Measurements from ENCODE around the gene SMIM31. TPM values are rescaled to one million over a fixed set of nuclear protein-coding genes. Genes with fewer than 3 reads are reported as not detected.

SMIM31 gene
- total RNA-seq, 1 experiment from 2014 or later, result not detected

DNA sequence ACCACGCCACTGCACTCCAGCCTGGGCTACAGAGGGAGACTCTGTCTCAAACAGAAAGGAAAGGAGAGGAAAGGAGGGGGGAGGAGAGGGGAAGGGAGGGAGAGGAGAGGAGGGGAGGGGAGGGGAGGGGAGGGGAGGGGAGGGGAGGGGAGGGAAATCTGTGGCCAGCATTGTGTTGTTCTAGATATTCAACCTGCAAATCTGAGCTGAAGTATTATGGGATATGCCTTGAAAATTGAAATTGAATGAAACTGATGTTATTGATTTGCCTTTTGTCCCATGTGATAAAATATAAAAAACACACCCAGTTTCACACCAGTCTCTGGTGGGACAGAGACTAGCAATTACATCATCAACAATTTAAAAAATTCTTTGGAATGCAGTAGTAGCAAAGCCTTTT is 1.5 kb downstream of the SMIM31 start:
- no peak for DNase-seq
- H3K27me3 Mint-ChIP-seq (ENCODE audit: low read depth), result no peaks in the 10 kb centered on the region
- Histone ChIP-seq H3K18ac (ENCODE audit: insufficient read length, low read depth, low read length) (no peak overlapping the region), H4K8ac (replicated peaks; ENCODE audit: insufficient read length, low read depth, low read length) (no peak overlapping the region), H3K14ac (ENCODE audit: insufficient read depth, low read length) (no peak overlapping the region), H2BK120ac (ENCODE audit: low read depth, low read length, poor library complexity, severe bottlenecking) (no peak overlapping the region), H2BK5ac (ENCODE audit: insufficient read length, low read length) (no peak overlapping the region), H3K9me3 (ENCODE audit: control insufficient read depth, low read depth, low read length) (no peaks in the 10 kb centered on the region), H2BK20ac (ENCODE audit: low read depth, low read length, poor library complexity, severe bottlenecking) (no peak overlapping the region), H3K4ac (ENCODE audit: low read depth, low read length) (no peak overlapping the region), H2BK12ac (ENCODE audit: insufficient read length, low read depth, low read length) (no peak overlapping the region), H3K23me2 (ENCODE audit: insufficient read length, low read depth, low read length, poor library complexity, severe bottlenecking) (no peaks in the 10 kb centered on the region), H2AK5ac (ENCODE audit: insufficient read length, low read length) (no peak overlapping the region), H4K20me1 (ENCODE audit: control insufficient read depth, insufficient read depth, insufficient read length) (no peaks in the 10 kb centered on the region), H3K27ac (ENCODE audit: insufficient read length, low read depth, low read length) (no peak overlapping the region), H4K91ac (ENCODE audit: insufficient read length, low read depth, low read length) (no peak overlapping the region), H3K4me2 (ENCODE audit: insufficient read depth, insufficient read length, low read length) (no peak overlapping the region), H3K4me1 (ENCODE audit: insufficient read depth, low read length) (no peaks in the 10 kb centered on the region), H4K5ac (ENCODE audit: insufficient read length, low read depth, low read length) (no peak overlapping the region), H3T11ph (ENCODE audit: low read length) (no peak overlapping the region), H3K79me2 (ENCODE audit: insufficient read depth, low read length) (no peaks in the 10 kb centered on the region), H3K27me3 (ENCODE audit: insufficient read depth, low read length) (no peaks in the 10 kb centered on the region), H2AFZ (ENCODE audit: low read length) (no peak overlapping the region), H3K56ac (ENCODE audit: insufficient read length, low read depth, low read length) (no peak overlapping the region), H3K23ac (ENCODE audit: insufficient read length, low read depth, low read length) (no peak overlapping the region), H3K79me1 (ENCODE audit: insufficient read depth, low read depth, low read length, poor library complexity, severe bottlenecking) (no peaks in the 10 kb centered on the region), H3K9ac (ENCODE audit: extremely low read depth, insufficient read length, low read length) (no peak overlapping the region), H2BK15ac (ENCODE audit: low read depth, low read length) (no peak overlapping the region)
- no peak for TF ChIP-seq CTCF (conservative IDR thresholded peaks at IDR 0.05)
- H3K9me3 Mint-ChIP-seq, result peaks cover 23 to 24% of the 10 kb centered on the region in 2 experiments
- H3K36me3 Mint-ChIP-seq (ENCODE audit: insufficient read depth in 1 of 3, low read depth in 3 of 3), result peaks cover 15 to 30% (median 16%) of the 10 kb centered on the region in 3 experiments
- no peaks in the 10 kb centered on the region for H3K4me1 Mint-ChIP-seq
- no peak overlapping the region for H3K4me3 Mint-ChIP-seq
- no peak overlapping the region for H3K27ac Mint-ChIP-seq
- WGBS (ENCODE audit: extremely low coverage, insufficient read length, low lambda C conversion rate), result no CpG with 5 or more reads among the region's 1 CpG
